HEK293 (cell line): Measurements from ENCODE around the gene VEGFB.

ENCODE experiments used
- CTCF ChIA-PET: fragments of 350-600 bp; formaldehyde crosslinking; extraction: SDS; loops from one replicate; lab custom pipeline; 2021; ENCODE audit warnings: antibody characterized with exemption; lab: Yijun Ruan, JAX
- POLR2A ChIA-PET: fragments of 300-600 bp; formaldehyde crosslinking; extraction: SDS; loops from one replicate; lab custom pipeline; 2020; ENCODE audit warnings: antibody characterized with exemption, inconsistent platforms; lab: Yijun Ruan, JAX
- H3K27ac ChIP-seq: fragments of 200-500 bp; sonication (Bioruptor generic); 2 replicates; pipeline ENCODE4 v1.5.1; 2014; ENCODE audit warnings: low read depth, low read length, control low read depth, inconsistent platforms; ENCODE audit errors: extremely low read depth
- H3K36me3 ChIP-seq, 2 experiments: fragments of 200-500 bp in 1 of 2; sonication (Bioruptor generic) in 1 of 2; 1 replicate in 1 of 2; 2 replicates in 1 of 2; pipeline ENCODE4 v1.5.1; 2014 to 2017; ENCODE audit warnings: inconsistent platforms in 2 of 2, low read length in 2 of 2; ENCODE audit not compliant: control insufficient read depth in 2 of 2, insufficient read depth in 1 of 2
- H3K4me1 ChIP-seq: fragments of 200-500 bp; sonication (Bioruptor generic); 2 replicates; pipeline ENCODE4 v1.5.1; 2014; ENCODE audit warnings: mild to moderate bottlenecking, low read length, inconsistent platforms; ENCODE audit not compliant: control insufficient read depth, insufficient read depth
- H3K4me3 ChIP-seq: 2 replicates; pipeline ENCODE4 v1.5.1; 2011; ENCODE audit warnings: low read depth, mild to moderate bottlenecking, control low read depth, low read length, moderate library complexity
- H3K9me3 ChIP-seq: fragments of 200-500 bp; sonication (Bioruptor generic); 2 replicates; pipeline ENCODE4 v1.5.1; 2014; ENCODE audit warnings: low read depth, low read length, inconsistent platforms; ENCODE audit not compliant: control insufficient read depth, insufficient read depth
- BCL11B ChIP-seq: fragments of 450-650 bp; formaldehyde crosslinking; IDR thresholded peaks from 2 replicates; pipeline ENCODE4 v1.5.1; 2016; ENCODE audit warnings: low read depth, missing biosample characterization, missing genetic modification characterization
- FEZF1 ChIP-seq: fragments of 450-650 bp; formaldehyde crosslinking; IDR thresholded peaks from 2 replicates; pipeline ENCODE4 v1.5.1; 2016; ENCODE audit warnings: missing biosample characterization, missing genetic modification characterization
- GLI4 ChIP-seq: fragments of 450-650 bp; formaldehyde crosslinking; IDR thresholded peaks from 2 replicates; pipeline ENCODE4 v1.5.1; 2016; ENCODE audit warnings: missing biosample characterization, missing genetic modification characterization
- GLIS1 ChIP-seq: fragments of 450-650 bp; formaldehyde crosslinking; IDR thresholded peaks from 2 replicates; pipeline ENCODE4 v1.5.1; 2016; ENCODE audit warnings: missing biosample characterization, missing genetic modification characterization
- GLIS2 ChIP-seq: fragments of 450-650 bp; formaldehyde crosslinking; IDR thresholded peaks from 2 replicates; pipeline ENCODE4 v1.5.1; 2016; ENCODE audit warnings: missing biosample characterization, missing genetic modification characterization
- SCRT2 ChIP-seq: fragments of 450-650 bp; formaldehyde crosslinking; IDR thresholded peaks from 2 replicates; pipeline ENCODE4 v1.5.1; 2016; ENCODE audit warnings: missing biosample characterization, missing genetic modification characterization
- SETDB1 ChIP-seq: IDR thresholded peaks from one replicate; pipeline ENCODE4 v1.6.1; 2017; ENCODE audit warnings: mild to moderate bottlenecking, low read length, moderate library complexity, mixed read lengths; ENCODE audit not compliant: insufficient read length
- ZBTB48 ChIP-seq: fragments of 450-650 bp; formaldehyde crosslinking; IDR thresholded peaks from 2 replicates; pipeline ENCODE4 v1.5.1; 2016; ENCODE audit warnings: missing biosample characterization, missing genetic modification characterization
- ZBTB7A ChIP-seq: fragments of 450-650 bp; formaldehyde crosslinking; IDR thresholded peaks from 2 replicates; pipeline ENCODE4 v1.5.1; 2016; ENCODE audit warnings: low read depth, missing biosample characterization, missing genetic modification characterization
- ZBTB8A ChIP-seq: fragments of 450-650 bp; formaldehyde crosslinking; IDR thresholded peaks from 2 replicates; pipeline ENCODE4 v1.5.1; 2016; ENCODE audit warnings: missing biosample characterization, missing genetic modification characterization
- ZNF132 ChIP-seq: fragments of 450-650 bp; formaldehyde crosslinking; IDR thresholded peaks from 2 replicates; pipeline ENCODE4 v1.5.1; 2017; ENCODE audit warnings: missing biosample characterization, missing genetic modification characterization, borderline replicate concordance
- ZNF138 ChIP-seq: fragments of 450-650 bp; formaldehyde crosslinking; IDR thresholded peaks from 2 replicates; pipeline ENCODE4 v1.5.1; 2016; ENCODE audit warnings: missing biosample characterization, missing genetic modification characterization, borderline replicate concordance
- ZNF324 ChIP-seq: fragments of 450-650 bp; formaldehyde crosslinking; IDR thresholded peaks from 2 replicates; pipeline ENCODE4 v1.5.1; 2016; ENCODE audit warnings: missing biosample characterization, missing genetic modification characterization
- ZNF335 ChIP-seq: fragments of 450-650 bp; formaldehyde crosslinking; conservative IDR thresholded peaks from 2 replicates; pipeline ENCODE4 v1.5.1; 2016; ENCODE audit warnings: missing biosample characterization, missing genetic modification characterization
- ZNF433 ChIP-seq: fragments of 450-650 bp; formaldehyde crosslinking; IDR thresholded peaks from 2 replicates; pipeline ENCODE4 v1.5.1; 2016; ENCODE audit warnings: missing biosample characterization, missing genetic modification characterization, low read depth
- ZNF558 ChIP-seq: fragments of 450-650 bp; formaldehyde crosslinking; IDR thresholded peaks from 2 replicates; pipeline ENCODE4 v1.5.1; 2016; ENCODE audit warnings: missing biosample characterization, missing genetic modification characterization
- ZNF561 ChIP-seq: fragments of 450-650 bp; IDR thresholded peaks from 2 replicates; pipeline ENCODE4 v1.5.1; 2018; ENCODE audit warnings: missing biosample characterization, missing genetic modification characterization, borderline replicate concordance
- ZNF629 ChIP-seq: fragments of 450-650 bp; formaldehyde crosslinking; IDR thresholded peaks from 2 replicates; pipeline ENCODE4 v1.5.1; 2017; ENCODE audit warnings: missing biosample characterization, missing genetic modification characterization
- ZNF658 ChIP-seq: fragments of 450-650 bp; formaldehyde crosslinking; IDR thresholded peaks from 2 replicates; pipeline ENCODE4; 2016; ENCODE audit warnings: missing biosample characterization, missing genetic modification characterization
- ZNF76 ChIP-seq: fragments of 450-650 bp; formaldehyde crosslinking; IDR thresholded peaks from 2 replicates; pipeline ENCODE4; 2016; ENCODE audit warnings: low read depth, missing biosample characterization, missing genetic modification characterization, borderline replicate concordance
- ZNF777 ChIP-seq: fragments of 450-650 bp; formaldehyde crosslinking; IDR thresholded peaks from 2 replicates; pipeline ENCODE4 v1.5.1; 2017; ENCODE audit warnings: missing biosample characterization, missing genetic modification characterization, borderline replicate concordance
- TF ChIP-seq, protein P1 (sequence below): fragments of 450-650 bp; formaldehyde crosslinking; IDR thresholded peaks from 2 replicates; pipeline ENCODE4 v1.5.1; 2017; ENCODE audit warnings: missing biosample characterization, missing genetic modification characterization
- TF ChIP-seq, protein P2 (sequence below): fragments of 450-650 bp; formaldehyde crosslinking; IDR thresholded peaks from 2 replicates; pipeline ENCODE4 v1.5.1; 2016; ENCODE audit warnings: missing biosample characterization, missing genetic modification characterization
- TF ChIP-seq, protein P3 (sequence below): fragments of 450-650 bp; formaldehyde crosslinking; IDR thresholded peaks from 2 replicates; pipeline ENCODE4 v1.5.1; 2016; ENCODE audit warnings: missing biosample characterization, missing genetic modification characterization
- TF ChIP-seq, protein P4 (sequence below): fragments of 450-650 bp; formaldehyde crosslinking; IDR thresholded peaks from 2 replicates; pipeline ENCODE4 v1.5.1; 2016; ENCODE audit warnings: missing biosample characterization, missing genetic modification characterization
- TF ChIP-seq, protein P5 (sequence below): fragments of 450-650 bp; formaldehyde crosslinking; IDR thresholded peaks from 2 replicates; pipeline ENCODE4 v1.5.1; 2017; ENCODE audit warnings: missing biosample characterization, missing genetic modification characterization

VEGFB gene

DNA sequence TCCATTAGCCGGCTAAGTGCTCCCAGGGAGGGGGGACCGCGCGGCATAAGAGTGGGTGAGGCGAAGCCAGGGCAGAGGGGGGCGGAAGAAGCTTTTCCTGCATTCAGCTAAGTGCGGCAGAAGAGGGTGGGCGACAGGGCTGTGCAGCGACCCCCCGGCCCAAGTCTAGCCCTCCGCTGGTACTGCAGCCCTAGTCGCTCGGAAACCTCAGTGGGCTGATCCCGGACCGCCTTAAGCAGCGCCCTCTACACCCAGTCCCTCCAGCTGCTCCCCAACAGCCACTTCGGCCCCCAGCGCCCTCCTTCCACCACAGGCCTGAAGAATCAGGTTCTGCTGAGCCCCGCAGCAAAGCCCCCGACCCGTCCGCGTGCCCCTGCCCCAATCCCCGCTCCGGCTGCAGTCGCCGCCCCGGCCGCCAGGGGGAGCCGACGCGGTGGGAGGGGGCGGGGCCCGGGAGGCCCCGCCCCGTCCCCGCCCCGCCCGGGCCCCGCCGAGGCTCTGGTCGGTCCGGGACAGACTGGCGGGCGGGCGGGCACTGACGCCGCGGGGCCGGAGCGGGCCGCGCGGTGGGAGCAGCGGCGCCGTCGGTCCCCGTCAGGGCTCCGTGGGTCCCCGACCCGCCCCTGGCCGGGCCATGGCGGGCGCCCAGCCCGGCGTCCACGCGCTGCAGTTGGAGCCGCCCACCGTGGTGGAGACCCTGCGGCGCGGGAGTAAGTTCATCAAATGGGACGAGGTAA lies 16.8 kb downstream of the VEGFB start, which contains the start of gene PLCB3:
PLCB3 (plus strand) TSS at position 515 of the 737 bp plus-strand sequence; CDS start at position 635, 120 bp downstream.
- H3K9me3 ChIP-seq: no peaks in the 10 kb centered on the region
- H3K4me3 ChIP-seq: peak within 1 kb of the TSS; percentile 48
- H3K36me3 ChIP-seq: peaks cover 0 to 22% of the 10 kb centered on the region in 2 experiments; a peak in 1 of 3 replicates
- ChIA-PET CTCF (interaction anchor here (0.6 to 3.6 kb wide), 26 partner anchors 8 to 227 kb away, joined by 3 to 48 read pairs (median 4); partner anchors contain the start of genes BAD, CATSPERZ and FKBP2), POLR2A (interaction anchor here (1.2 to 4.2 kb wide), 5 partner anchors 10 to 67 kb away, joined by 4 to 52 read pairs (median 7); partner anchors contain the start of genes FKBP2, NUDT22 and PRDX5)
- H3K27ac ChIP-seq: peak within 1 kb of the TSS; percentile 3; the same call in 1 of the 2 replicates
- peaks cover 10% of the 10 kb centered on the region for H3K4me1 ChIP-seq
- no peak for TF ChIP-seq ZNF658 (tag by site-specific recombination)
- TF ChIP-seq, protein P1, sequence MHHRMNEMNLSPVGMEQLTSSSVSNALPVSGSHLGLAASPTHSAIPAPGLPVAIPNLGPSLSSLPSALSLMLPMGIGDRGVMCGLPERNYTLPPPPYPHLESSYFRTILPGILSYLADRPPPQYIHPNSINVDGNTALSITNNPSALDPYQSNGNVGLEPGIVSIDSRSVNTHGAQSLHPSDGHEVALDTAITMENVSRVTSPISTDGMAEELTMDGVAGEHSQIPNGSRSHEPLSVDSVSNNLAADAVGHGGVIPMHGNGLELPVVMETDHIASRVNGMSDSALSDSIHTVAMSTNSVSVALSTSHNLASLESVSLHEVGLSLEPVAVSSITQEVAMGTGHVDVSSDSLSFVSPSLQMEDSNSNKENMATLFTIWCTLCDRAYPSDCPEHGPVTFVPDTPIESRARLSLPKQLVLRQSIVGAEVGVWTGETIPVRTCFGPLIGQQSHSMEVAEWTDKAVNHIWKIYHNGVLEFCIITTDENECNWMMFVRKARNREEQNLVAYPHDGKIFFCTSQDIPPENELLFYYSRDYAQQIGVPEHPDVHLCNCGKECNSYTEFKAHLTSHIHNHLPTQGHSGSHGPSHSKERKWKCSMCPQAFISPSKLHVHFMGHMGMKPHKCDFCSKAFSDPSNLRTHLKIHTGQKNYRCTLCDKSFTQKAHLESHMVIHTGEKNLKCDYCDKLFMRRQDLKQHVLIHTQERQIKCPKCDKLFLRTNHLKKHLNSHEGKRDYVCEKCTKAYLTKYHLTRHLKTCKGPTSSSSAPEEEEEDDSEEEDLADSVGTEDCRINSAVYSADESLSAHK (tag by site-specific recombination): no peak
- no peak for TF ChIP-seq ZNF138 (tag by site-specific recombination)
- TF ChIP-seq ZNF629 (tag by site-specific recombination): 0 out of 2 replicates have a peak, but pooled peaks have one; percentile 11
- peak; percentile 36; the same call in 1 of the 2 replicates for TF ChIP-seq BCL11B (tag by site-specific recombination)
- no peak for TF ChIP-seq SCRT2 (tag by site-specific recombination)
- no peak for TF ChIP-seq FEZF1
- TF ChIP-seq, protein P2, sequence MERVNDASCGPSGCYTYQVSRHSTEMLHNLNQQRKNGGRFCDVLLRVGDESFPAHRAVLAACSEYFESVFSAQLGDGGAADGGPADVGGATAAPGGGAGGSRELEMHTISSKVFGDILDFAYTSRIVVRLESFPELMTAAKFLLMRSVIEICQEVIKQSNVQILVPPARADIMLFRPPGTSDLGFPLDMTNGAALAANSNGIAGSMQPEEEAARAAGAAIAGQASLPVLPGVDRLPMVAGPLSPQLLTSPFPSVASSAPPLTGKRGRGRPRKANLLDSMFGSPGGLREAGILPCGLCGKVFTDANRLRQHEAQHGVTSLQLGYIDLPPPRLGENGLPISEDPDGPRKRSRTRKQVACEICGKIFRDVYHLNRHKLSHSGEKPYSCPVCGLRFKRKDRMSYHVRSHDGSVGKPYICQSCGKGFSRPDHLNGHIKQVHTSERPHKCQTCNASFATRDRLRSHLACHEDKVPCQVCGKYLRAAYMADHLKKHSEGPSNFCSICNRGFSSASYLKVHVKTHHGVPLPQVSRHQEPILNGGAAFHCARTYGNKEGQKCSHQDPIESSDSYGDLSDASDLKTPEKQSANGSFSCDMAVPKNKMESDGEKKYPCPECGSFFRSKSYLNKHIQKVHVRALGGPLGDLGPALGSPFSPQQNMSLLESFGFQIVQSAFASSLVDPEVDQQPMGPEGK (tag by site-specific recombination): peak; percentile 39
- TF ChIP-seq, protein P3, sequence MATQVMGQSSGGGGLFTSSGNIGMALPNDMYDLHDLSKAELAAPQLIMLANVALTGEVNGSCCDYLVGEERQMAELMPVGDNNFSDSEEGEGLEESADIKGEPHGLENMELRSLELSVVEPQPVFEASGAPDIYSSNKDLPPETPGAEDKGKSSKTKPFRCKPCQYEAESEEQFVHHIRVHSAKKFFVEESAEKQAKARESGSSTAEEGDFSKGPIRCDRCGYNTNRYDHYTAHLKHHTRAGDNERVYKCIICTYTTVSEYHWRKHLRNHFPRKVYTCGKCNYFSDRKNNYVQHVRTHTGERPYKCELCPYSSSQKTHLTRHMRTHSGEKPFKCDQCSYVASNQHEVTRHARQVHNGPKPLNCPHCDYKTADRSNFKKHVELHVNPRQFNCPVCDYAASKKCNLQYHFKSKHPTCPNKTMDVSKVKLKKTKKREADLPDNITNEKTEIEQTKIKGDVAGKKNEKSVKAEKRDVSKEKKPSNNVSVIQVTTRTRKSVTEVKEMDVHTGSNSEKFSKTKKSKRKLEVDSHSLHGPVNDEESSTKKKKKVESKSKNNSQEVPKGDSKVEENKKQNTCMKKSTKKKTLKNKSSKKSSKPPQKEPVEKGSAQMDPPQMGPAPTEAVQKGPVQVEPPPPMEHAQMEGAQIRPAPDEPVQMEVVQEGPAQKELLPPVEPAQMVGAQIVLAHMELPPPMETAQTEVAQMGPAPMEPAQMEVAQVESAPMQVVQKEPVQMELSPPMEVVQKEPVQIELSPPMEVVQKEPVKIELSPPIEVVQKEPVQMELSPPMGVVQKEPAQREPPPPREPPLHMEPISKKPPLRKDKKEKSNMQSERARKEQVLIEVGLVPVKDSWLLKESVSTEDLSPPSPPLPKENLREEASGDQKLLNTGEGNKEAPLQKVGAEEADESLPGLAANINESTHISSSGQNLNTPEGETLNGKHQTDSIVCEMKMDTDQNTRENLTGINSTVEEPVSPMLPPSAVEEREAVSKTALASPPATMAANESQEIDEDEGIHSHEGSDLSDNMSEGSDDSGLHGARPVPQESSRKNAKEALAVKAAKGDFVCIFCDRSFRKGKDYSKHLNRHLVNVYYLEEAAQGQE (tag by site-specific recombination): 0 out of 2 replicates have a peak, but pooled peaks have one; percentile 12
- no peak for TF ChIP-seq ZNF561 (tag by site-specific recombination)
- TF ChIP-seq ZNF76 (tag by site-specific recombination): no peak
- no peak for TF ChIP-seq ZNF433 (tag by site-specific recombination)
- no peak for TF ChIP-seq ZNF777 (tag by site-specific recombination)
- TF ChIP-seq, protein P4, sequence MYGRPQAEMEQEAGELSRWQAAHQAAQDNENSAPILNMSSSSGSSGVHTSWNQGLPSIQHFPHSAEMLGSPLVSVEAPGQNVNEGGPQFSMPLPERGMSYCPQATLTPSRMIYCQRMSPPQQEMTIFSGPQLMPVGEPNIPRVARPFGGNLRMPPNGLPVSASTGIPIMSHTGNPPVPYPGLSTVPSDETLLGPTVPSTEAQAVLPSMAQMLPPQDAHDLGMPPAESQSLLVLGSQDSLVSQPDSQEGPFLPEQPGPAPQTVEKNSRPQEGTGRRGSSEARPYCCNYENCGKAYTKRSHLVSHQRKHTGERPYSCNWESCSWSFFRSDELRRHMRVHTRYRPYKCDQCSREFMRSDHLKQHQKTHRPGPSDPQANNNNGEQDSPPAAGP: peak; percentile 51; the same call in 1 of the 2 replicates
- peak; percentile 75; the same call in 1 of the 2 replicates for TF ChIP-seq ZNF324 (tag by site-specific recombination)
- peak; percentile 69 for TF ChIP-seq ZBTB7A (tag by site-specific recombination)
- TF ChIP-seq GLIS1 (tag by site-specific recombination): peak; percentile 93; the same call in 1 of the 2 replicates
- peak; percentile 66 for TF ChIP-seq ZBTB48 (tag by site-specific recombination)
- TF ChIP-seq ZNF335: peak; percentile 88
- TF ChIP-seq GLI4 (tag by site-specific recombination): no peak
- no peak for TF ChIP-seq SETDB1
- no peak; the same call in 1 of the 2 replicates for TF ChIP-seq GLIS2
- TF ChIP-seq ZNF132: no peak
- peak; percentile 69 for TF ChIP-seq ZBTB8A
- TF ChIP-seq, protein P5, sequence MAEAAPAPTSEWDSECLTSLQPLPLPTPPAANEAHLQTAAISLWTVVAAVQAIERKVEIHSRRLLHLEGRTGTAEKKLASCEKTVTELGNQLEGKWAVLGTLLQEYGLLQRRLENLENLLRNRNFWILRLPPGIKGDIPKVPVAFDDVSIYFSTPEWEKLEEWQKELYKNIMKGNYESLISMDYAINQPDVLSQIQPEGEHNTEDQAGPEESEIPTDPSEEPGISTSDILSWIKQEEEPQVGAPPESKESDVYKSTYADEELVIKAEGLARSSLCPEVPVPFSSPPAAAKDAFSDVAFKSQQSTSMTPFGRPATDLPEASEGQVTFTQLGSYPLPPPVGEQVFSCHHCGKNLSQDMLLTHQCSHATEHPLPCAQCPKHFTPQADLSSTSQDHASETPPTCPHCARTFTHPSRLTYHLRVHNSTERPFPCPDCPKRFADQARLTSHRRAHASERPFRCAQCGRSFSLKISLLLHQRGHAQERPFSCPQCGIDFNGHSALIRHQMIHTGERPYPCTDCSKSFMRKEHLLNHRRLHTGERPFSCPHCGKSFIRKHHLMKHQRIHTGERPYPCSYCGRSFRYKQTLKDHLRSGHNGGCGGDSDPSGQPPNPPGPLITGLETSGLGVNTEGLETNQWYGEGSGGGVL (tag by site-specific recombination): peak; percentile 66; the same call in 1 of the 2 replicates
- no peak for TF ChIP-seq ZNF558 (tag by site-specific recombination)
